ENCODE results near the gene PCDHGA11. TPM values are rescaled to one million over a fixed set of nuclear protein-coding genes. Genes with fewer than 3 reads are reported as not detected.

PCDHGA11 gene
- total and polyA plus RNA-seq, 10 of the 15 experiments (the other 5 are each of a cell fraction or from before 2014, with no cell fraction given) = 0.21 to 3.4 (median 2.2) TPM

GRCh38 chr5:141402553-141403243 is 18.2 kb upstream of the PCDHGA11 start, which contains the start of gene PCDHGA9:
PCDHGA9 (plus strand) TSS chr5:141402778; CDS start chr5:141402953, 175 bp downstream.
- in situ Hi-C loops (cut with MboI) (no loop called here), intact Hi-C loops (cut with micrococcal nuclease; ENCODE audit: unreplicated experiment) (no loop called here)
- no peak within 1 kb of the TSS for H3K4me2 ChIP-seq (ENCODE audit: control insufficient read depth, insufficient read depth)
- FAIRE-seq (no peak), DNase-seq (ENCODE audit: low read depth, low spot score) (no peak), ATAC-seq (peak; percentile 45; the same call in 2 of the 3 replicates)
- no TSS peak for BruUV-seq (replicated peaks)
- H3K27ac ChIP-seq (ENCODE audit: control insufficient read depth, insufficient read depth) = no peak within 1 kb of the TSS
- H2AFZ ChIP-seq (ENCODE audit: control insufficient read depth, low read depth, low read length) = no peak within 1 kb of the TSS
- no peaks in the 10 kb centered on the region for H3K36me3 ChIP-seq (ENCODE audit: control insufficient read depth in 2 of 2, insufficient read depth in 2 of 2, low read length in 1 of 2)
- SMC1A ChIA-PET (ENCODE audit: uncharacterized antibody, unreplicated experiment) = interaction anchor here (1.4 kb wide), 1 partner anchor 10 kb away, joined by 4 read pairs; the partner anchor contains the start of gene PCDHGA10
- no peaks in the 10 kb centered on the region for H4K20me1 ChIP-seq (ENCODE audit: control insufficient read depth, insufficient read depth)
- RAD21 ChIA-PET (ENCODE audit: unreplicated experiment) = no interaction called here
- POLR2A ChIA-PET = no interaction called here
- no peaks in the 10 kb centered on the region for H3K4me1 ChIP-seq (ENCODE audit: control insufficient read depth, insufficient read depth, low read length)
- no peak within 1 kb of the TSS for H3K9ac ChIP-seq (ENCODE audit: control insufficient read depth, insufficient read depth, low read length)
- TF ChIP-seq RAD21 (IDR thresholded peaks at IDR 0.05; ENCODE audit: insufficient read depth, low read depth, low read length) (0 out of 2 replicates have a peak, but pooled peaks have one; percentile 13), JUNB (IDR thresholded peaks at IDR 0.05) (no peak), CTCF (IDR thresholded peaks at IDR 0.05 in 2 of 3, conservative IDR thresholded peaks at IDR 0.05 in 1 of 3; ENCODE audit: control insufficient read depth in 2 of 3, extremely low read depth in 1 of 3, insufficient read depth in 1 of 3, low read depth in 3 of 3, low read length in 3 of 3) (peak in 2 of 3 experiments; percentile 28 to 35; a peak in 2 of 6 replicates)
- CTCF ChIA-PET = interaction anchor here (0.9 to 1.7 kb wide), 3 partner anchors 10 to 161 kb away, joined by 3 to 8 read pairs (median 3); partner anchors contain the start of gene PCDHGA10
- 54% methylated on average over 27 of the region's 27 CpGs for WGBS (ENCODE audit: insufficient coverage, insufficient replicate concordance, low lambda C conversion rate, missing lambda C conversion rate)
- H3K4me3 ChIP-seq = no peak within 1 kb of the TSS
- no peaks in the 10 kb centered on the region for H3K79me2 ChIP-seq (ENCODE audit: control insufficient read depth, insufficient read depth, low read length)
- peaks cover 18% of the 10 kb centered on the region for H3K9me3 ChIP-seq (replicated peaks; ENCODE audit: control insufficient read depth, insufficient read depth, low read length)
- H3K27me3 ChIP-seq (replicated peaks in 1 of 2; ENCODE audit: control insufficient read depth in 2 of 2, insufficient read depth in 2 of 2, low read length in 1 of 2) = no peaks in the 10 kb centered on the region
